ENCODE measurements around the gene SMNDC1.
"Not testable (repeated sequence)": the region's sequence is repeated elsewhere in the genome, so short reads cannot be mapped to it uniquely, and the experiment has no call there.

SMNDC1 gene

DNA sequence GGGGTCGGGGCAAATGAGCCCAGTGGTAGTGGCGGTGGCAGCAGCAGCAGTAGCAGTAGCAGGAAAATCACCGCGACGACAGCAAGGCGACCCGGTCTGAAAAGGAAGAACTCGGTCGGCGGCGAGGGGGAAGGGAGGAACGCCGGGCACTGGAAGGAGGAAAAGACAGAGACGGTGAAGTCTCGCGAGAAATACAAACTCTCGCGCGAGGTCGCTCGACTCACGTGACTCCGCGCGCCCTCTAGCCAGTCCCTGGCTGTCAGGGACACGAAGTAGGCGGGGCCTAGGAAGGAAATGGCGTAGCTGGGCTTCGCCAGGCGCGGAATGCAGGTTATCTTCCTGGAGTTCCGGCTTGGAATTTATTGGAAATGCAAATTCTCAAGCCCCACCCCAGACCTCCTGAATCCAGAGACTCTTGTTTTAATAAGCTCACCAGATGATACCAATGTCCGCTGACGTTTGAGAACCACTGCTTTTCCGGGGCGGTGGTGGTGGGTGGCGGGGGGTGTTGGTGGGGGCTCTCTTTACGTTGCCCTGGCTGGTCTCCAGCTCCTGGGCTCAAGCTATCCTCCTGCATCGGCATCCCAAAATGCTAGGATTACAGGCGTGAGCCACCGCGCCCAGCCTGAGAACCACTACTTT is at the start of gene SMNDC1:
Gene SMNDC1, minus strand, starts transcription at position 141 of the 642 bp plus-strand sequence. CDS start 1,333 bp downstream, outside the sequence.
- peak; percentile 97 for DNase-seq (ENCODE audit: low read depth)

- DNase-seq (ENCODE audit: low read depth), result peak; percentile 79
These were observed 49.6 kb upstream of the SMNDC1 start for GRCh38 chr10:110354322-110354766.

GRCh38 chr10:110353244-110354119 is 48.8 kb upstream of the SMNDC1 start:
- peak; percentile 66 for DNase-seq (ENCODE audit: low read depth)

GRCh38 chr10:110352930-110353243 is 48.2 kb upstream of the SMNDC1 start:
- no peak for DNase-seq (ENCODE audit: low read depth)

- DNase-seq (ENCODE audit: low read depth), result no peak
These were observed 46.1 kb upstream of the SMNDC1 start for GRCh38 chr10:110350812-110351211.

- no peak for DNase-seq (ENCODE audit: low read depth)
These were observed 45.1 kb upstream of the SMNDC1 start for GRCh38 chr10:110349831-110350230.

GRCh38 chr10:110349386-110349785 is 44.7 kb upstream of the SMNDC1 start:
- DNase-seq (ENCODE audit: low read depth), result no peak

DNA sequence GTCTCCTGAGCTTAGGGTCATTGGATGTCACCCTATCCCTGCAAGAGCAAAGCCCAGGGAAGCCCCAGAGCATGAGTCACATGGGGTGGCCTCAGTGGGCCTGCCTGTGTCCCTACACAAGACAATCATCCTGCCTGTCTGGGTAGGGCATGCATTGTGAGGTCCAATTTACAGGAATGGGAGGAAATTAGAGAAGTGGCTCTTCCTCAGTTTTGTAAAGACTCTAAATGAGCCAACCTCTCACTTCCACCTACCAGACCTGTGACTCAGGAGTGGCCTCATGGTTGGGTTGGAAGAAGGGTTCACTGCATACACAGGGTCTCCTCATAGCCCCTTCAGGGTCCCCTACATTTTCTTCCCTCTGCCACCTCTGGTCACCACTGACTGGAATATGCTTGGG is 43.6 kb upstream of the SMNDC1 start:
- DNase-seq (ENCODE audit: low read depth), result no peak

DNA sequence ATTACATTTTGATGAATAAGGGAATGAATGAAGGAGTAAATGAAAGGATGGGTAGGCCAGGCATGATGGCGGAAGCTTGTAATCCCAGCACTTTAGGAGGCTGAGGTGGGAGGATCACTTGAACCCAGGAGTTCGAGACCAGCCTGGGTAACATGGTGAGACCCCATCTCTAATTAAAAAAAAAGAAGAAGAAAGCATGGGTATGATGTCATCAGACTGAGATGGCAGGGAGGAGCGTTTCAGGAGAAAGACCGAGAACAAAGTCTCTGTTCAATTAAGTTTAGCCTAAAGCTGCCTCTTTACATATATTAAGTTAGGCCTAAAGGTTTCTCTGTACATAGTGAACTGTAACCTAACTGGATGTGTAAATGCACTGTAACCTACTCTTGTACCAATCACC is 42.2 kb upstream of the SMNDC1 start:
- DNase-seq (ENCODE audit: low read depth), result no peak

- no peak for DNase-seq (ENCODE audit: low read depth)
These were observed 40.6 kb upstream of the SMNDC1 start for GRCh38 chr10:110345286-110345685.

- DNase-seq (ENCODE audit: low read depth), result no peak
These were observed 39.9 kb upstream of the SMNDC1 start for GRCh38 chr10:110344622-110345021.

DNA sequence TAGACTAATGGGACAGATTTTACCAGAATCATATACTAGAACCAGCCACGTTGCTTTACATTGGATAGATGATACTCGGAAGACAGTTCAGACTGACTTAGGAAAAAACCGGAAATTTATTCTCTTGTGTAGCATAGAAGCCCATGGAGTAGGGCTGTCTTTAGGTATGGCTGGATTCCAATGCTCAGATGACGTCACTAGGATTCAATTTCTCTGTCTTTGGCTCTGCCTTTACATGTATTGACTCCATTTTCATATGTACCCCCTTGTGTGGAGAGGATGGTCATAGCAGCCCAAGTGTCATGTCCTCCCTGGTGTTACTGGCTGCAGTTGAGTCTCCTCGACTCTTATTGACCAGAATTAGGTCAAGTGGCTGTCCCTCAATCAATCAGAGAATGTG is 39.2 kb upstream of the SMNDC1 start:
- no peak for DNase-seq (ENCODE audit: low read depth)

- DNase-seq (ENCODE audit: low read depth), result no peak
These were observed 36.1 kb upstream of the SMNDC1 start for GRCh38 chr10:110340816-110341215.

GRCh38 chr10:110340122-110340521 is 35.4 kb upstream of the SMNDC1 start:
- no peak for DNase-seq (ENCODE audit: low read depth)

DNA sequence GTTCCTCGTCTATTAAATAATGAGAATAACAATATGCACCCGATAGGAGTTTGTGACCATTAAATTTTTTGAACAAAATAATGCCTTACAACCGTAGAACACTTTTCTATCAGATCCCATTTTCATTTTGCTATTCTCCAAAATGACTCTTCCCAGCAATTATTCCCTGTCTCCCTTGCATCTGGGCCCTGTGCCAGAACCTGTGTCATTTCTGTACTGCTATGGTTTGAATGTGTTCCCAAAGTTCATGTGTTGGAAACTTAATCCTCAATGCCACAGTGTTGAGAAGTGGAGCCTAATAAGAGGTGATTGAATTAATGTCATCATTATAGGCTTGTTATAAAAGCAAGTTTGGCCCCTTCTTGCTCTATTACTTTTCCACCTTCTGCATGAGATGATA is 33.2 kb upstream of the SMNDC1 start:
- DNase-seq (ENCODE audit: low read depth), result no peak

DNA sequence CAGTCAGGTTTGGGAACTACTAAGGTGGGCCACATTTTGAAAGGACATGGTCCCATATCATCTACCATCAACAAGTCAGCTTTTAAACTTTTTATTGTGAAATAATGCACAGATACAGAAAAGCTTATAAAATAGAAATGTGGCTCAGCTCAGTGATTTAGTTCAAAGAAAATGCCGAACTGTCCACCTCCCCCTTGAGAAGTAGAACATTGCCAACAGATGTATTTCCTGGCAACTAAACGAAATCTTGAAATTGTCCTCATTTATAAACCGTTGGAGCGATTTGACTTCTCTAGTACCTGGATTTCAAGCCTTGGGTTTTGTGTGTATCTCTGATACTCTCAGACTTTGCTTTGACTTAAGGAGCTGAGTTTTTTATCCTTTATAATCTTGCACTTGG is 32.7 kb upstream of the SMNDC1 start:
- no peak for DNase-seq (ENCODE audit: low read depth)

GRCh38 chr10:110336111-110336721 is 31.5 kb upstream of the SMNDC1 start:
- no peak for DNase-seq (ENCODE audit: low read depth)

DNA sequence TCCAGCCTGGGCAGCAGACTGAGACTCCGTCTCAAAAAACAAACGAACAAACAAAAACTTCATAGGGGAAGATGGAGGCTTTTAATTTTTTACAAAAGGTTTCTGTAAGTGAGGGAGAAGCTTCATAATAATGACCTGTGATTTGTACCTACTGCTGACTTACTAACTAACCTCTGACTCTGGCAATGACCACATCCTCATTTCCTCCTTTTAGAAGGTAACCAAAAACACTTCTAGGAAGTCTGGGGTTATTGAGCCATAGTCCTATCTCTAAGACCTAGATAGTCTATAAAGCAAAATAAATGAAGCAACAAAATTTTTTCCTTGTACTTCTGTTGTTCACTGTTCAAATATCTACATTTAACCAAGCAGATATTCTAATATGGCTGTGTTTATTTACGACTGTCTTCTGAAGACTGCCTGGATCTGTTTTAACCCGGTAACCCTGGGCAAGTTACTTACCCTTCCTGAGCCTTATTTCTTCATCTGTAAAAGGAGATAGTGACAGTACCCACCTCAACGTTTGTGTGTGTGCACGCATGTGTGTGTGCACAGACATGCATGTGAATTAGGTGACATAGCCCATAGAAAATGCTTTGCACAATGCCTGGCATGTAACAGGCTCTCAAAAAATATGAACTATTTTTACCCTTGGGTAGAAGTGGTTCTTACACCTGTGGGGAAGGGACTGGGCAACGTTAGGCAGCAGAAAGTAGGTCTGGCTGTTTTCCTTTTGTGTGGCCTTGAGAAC is 30.8 kb upstream of the SMNDC1 start:
- DNase-seq (ENCODE audit: low read depth), result no peak

DNA sequence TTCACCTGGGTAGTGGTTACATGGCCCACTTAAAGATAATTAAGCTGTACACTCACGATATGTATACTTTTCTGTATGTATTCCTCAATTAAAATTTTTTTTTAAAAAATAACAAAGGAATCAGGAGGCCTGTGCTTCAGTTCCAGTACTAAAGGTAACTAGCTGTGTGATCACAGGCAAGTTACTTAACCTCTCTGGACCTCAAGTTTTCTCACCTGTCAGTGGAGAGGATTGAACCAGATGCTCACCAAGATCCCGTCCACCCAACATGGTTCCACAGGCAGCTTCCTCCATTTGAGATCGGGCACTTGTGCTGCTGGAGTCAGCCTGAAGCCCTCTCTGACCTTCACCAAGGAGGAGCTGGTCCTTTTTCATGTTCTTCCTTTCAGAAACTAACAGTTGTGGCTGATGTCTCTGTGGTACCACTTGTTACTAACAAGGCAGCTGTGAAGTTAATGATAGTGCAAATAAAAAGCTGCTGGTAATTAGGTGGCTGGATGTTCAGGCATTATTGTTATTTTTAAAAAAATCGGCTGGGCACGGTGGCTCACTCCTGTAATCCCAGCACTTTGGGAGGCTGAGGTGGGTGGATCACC is 29.4 kb upstream of the SMNDC1 start:
- DNase-seq (ENCODE audit: low read depth), result no peak

GRCh38 chr10:110331226-110331795 is 26.6 kb upstream of the SMNDC1 start:
- not testable (repeated sequence) for DNase-seq (ENCODE audit: low read depth)

GRCh38 chr10:110330675-110331074 is 26.0 kb upstream of the SMNDC1 start:
- no peak for DNase-seq (ENCODE audit: low read depth)
